Naive thymus-derived CD8-positive, alpha-beta T cell (primary cell): ENCODE data around the gene STK32C. TPM values are rescaled to one million over a fixed set of nuclear protein-coding genes. Genes with fewer than 3 reads are reported as not detected.
"Not testable (repeated sequence)": the region's sequence is repeated elsewhere in the genome, so short reads cannot be mapped to it uniquely, and the experiment has no call there.

Source experiments
- ATAC-seq, 2 donors: fragments of 150-1000 bp; cut with Tn5 transposase in 1 of 2; sonication (Bioruptor Pico), chemical (Tn5 transposase) in 1 of 2; 1 replicate in 1 of 2; 2 replicates in 1 of 2; pipeline ENCODE4 v1.10.0; 2021; ENCODE audit warnings: mild to moderate bottlenecking in 2 of 2, moderate library complexity in 2 of 2
- POLR2A ChIA-PET: fragments of 350-600 bp; sonication (Branson Sonifier 250); formaldehyde crosslinking; loops from one replicate; lab custom pipeline; 2021; ENCODE audit warnings: antibody characterized with exemption; lab: Charles Lee
- DNase-seq, 10 donors: peaks; one replicate each; pipeline versions ENCODE4 v3.0.0 to v3.0.0-alpha.2; 2020 to 2022
- H3K27ac Mint-ChIP-seq, 10 donors: one replicate each; pipeline ENCODE4 v1.8.0; 2020 to 2022; ENCODE audit warnings: mild to moderate bottlenecking in 10 of 10, mixed read lengths in 10 of 10, moderate library complexity in 4 of 10, inconsistent platforms in 1 of 10
- H3K27me3 Mint-ChIP-seq, 5 donors: one replicate each; pipeline ENCODE4 v1.8.0; 2021 to 2022; ENCODE audit warnings: mixed read lengths in 5 of 5
- H3K36me3 Mint-ChIP-seq, 3 donors: one replicate each; pipeline ENCODE4 v1.8.0; 2020 to 2022; ENCODE audit warnings: mixed read lengths in 3 of 3, mild to moderate bottlenecking in 2 of 3, inconsistent platforms in 1 of 3
- H3K4me1 Mint-ChIP-seq, 4 donors: one replicate each; pipeline ENCODE4 v1.8.0; 2021 to 2022; ENCODE audit warnings: mixed read lengths in 4 of 4
- H3K4me3 Mint-ChIP-seq, 10 donors: one replicate each; pipeline ENCODE4 v1.8.0; 2020 to 2022; ENCODE audit warnings: mild to moderate bottlenecking in 10 of 10, mixed read lengths in 10 of 10, moderate library complexity in 6 of 10, inconsistent platforms in 1 of 10
- H3K9me3 Mint-ChIP-seq, 9 donors: one replicate each; pipeline ENCODE4 v1.8.0; 2020 to 2022; ENCODE audit warnings: mixed read lengths in 9 of 9, mild to moderate bottlenecking in 3 of 9, inconsistent platforms in 1 of 9, moderate library complexity in 1 of 9
- polyA plus RNA-seq, 3 donors: library from polyadenylated mRNA; unstranded; fragments of 300-500 nt; fragmentation: Illumina TruSeq; gene quantifications; one replicate each; pipeline ENCODE4 v1.2.3, GENCODE V29; 2021
- total RNA-seq, 8 experiments: library from RNA in 2 of 8; stranded (reverse) in 2 of 8; gene quantifications; one replicate each; pipeline ENCODE4 v1.2.3 and lab custom pipeline; 2021 to 2026

Gene STK32C
- total and polyA plus RNA-seq, 5 experiments from 2014 or later: 5.5 to 11.2 (median 6.6) TPM

DNA sequence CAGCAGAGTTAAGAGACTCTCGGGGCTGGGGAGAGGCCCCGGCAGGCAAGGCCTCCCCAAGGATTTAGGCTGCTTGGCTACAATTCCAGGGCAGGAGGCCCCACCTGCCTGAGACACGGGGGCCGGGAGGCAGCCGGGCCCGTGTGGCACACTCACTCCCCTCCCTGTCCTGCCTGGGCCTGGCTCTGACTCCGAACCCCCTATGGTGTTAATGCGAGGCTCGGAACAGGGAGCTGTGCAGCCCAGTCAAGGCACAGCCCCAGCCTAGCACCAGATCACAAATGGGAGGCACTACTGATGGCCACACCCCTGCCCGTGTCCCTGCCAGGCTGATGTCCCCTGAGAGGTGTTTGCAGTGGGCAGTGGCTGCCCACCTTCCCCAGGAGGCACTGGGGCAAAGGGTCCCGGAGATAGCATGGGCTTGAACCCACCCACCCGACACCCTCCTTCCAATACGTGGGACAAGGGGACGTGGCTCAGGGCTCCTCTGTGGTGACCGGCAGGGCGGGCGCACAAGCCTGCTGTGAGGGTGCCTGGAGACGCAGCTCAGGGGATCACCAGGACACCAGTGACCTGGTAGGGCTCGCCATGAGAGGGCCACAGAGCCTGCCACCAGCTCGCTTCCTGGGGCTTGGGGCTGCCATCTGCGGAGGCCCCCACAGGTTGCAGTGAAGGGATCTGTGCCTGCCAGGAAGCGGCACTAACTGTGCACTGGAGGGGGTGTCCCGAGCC lies 84.0 kb downstream of the STK32C start:
- no peak for ATAC-seq
- H3K4me3 Mint-ChIP-seq: no peak overlapping the region

DNA sequence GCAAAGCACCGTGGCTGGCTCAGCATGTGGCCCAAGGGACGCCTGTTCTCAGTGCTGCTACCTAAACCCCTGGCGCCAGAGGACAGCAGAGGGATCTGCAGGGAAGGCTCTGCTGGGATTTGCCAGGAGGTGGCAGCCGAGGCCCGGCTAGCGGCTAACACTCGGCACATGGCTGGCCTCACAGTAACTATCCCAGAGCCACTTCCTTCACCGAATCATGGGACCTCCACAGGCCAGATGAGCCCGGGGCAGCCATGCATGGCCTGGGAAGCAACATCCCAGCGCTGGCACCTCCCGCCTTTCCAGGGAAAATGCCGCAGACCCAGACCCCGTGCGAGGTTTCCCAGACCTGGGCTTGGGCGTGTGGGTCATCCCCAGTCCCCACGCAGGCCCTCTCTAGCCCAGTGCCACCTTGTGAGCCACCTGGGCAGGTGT lies 84.6 kb downstream of the STK32C start:
- H3K27ac Mint-ChIP-seq: no peak overlapping the region
- POLR2A ChIA-PET: interaction anchor here (0.7 kb wide), 1 partner anchor 198 kb away, joined by 3 read pairs; no protein-coding TSS in a partner anchor
- peak; percentile 96 to 98 for ATAC-seq
- H3K9me3 Mint-ChIP-seq: peaks cover 0 to 7% (median 0%) of the 10 kb centered on the region in 9 donors
- no peak overlapping the region for H3K4me3 Mint-ChIP-seq
- H3K27me3 Mint-ChIP-seq: no peaks in the 10 kb centered on the region
- peak; percentile 41 to 80 (median 58) for DNase-seq
- H3K4me1 Mint-ChIP-seq: peaks cover 4 to 10% (median 6%) of the 10 kb centered on the region in 4 donors
- H3K36me3 Mint-ChIP-seq: peaks cover 0 to 12% (median 0%) of the 10 kb centered on the region in 3 donors

More for the DNA sequence above, 84.0 kb downstream of the STK32C start:
- H3K36me3 Mint-ChIP-seq: peaks cover 0 to 6% (median 0%) of the 10 kb centered on the region in 3 donors
- POLR2A ChIA-PET: interaction anchor here (0.7 kb wide), 1 partner anchor 198 kb away, joined by 3 read pairs; no protein-coding TSS in a partner anchor
- no peak overlapping the region for H3K27ac Mint-ChIP-seq
- DNase-seq: no peak
- H3K9me3 Mint-ChIP-seq: peaks cover 0 to 2% (median 0%) of the 10 kb centered on the region in 9 donors
- no peaks in the 10 kb centered on the region for H3K27me3 Mint-ChIP-seq
- peaks cover 4 to 10% (median 6%) of the 10 kb centered on the region in 4 donors for H3K4me1 Mint-ChIP-seq

DNA sequence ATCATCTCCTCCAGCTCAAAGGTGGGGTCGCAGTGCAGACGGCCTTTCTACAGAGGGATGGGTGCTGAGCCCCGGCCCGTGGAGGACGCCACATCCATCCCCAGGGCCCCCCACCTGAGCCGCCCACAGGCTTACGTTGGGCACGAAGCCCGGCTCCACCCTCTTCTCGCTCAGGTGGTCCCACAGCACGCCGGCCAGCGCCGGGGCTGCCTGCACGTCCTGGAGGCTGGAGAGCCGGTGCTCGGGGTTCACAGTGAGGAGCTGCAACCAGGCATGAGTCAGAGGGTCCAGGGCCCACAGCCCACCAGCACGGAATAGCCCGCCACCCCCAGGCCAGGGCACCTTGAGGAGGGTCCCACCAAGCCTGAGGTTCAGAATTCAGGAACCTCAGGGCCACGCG lies 85.0 kb downstream of the STK32C start:
- Mint-ChIP-seq H3K27me3 (no peaks in the 10 kb centered on the region), H3K36me3 (peaks cover 1 to 12% (median 1%) of the 10 kb centered on the region in 3 donors), H3K4me3 (no peak overlapping the region), H3K4me1 (peaks cover 4 to 10% (median 6%) of the 10 kb centered on the region in 4 donors), H3K9me3 (peaks cover 0 to 8% (median 0%) of the 10 kb centered on the region in 9 donors), H3K27ac (no peak overlapping the region)
- DNase-seq: no peak
- ATAC-seq: no peak
- POLR2A ChIA-PET: no interaction called here

DNA sequence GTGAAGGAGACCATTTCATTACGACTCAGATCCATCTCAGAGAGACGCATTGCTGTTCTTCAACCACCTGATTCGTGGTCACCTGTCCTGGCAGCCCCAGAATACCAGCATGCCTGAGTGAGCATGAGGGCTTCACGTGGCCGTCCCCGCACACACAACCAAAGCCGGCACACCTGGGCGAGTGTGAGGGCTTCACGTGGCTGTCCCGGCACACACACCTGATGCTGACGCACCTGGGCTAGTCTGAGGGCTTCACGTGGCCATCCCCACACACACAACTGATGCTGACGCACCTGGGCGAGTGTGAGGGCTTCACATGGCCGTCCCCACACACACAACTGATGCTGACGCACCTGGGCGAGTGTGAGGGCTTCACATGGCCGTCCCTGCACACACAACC lies 86.8 kb downstream of the STK32C start:
- ATAC-seq, H3K27ac Mint-ChIP-seq, H3K4me3 Mint-ChIP-seq, DNase-seq, POLR2A ChIA-PET, H3K27me3 Mint-ChIP-seq, H3K4me1 Mint-ChIP-seq: not testable (repeated sequence)
- Mint-ChIP-seq H3K36me3 (peaks cover 7 to 28% (median 9%) of the 10 kb centered on the region in 3 donors), H3K9me3 (peaks cover 0 to 19% (median 3%) of the 10 kb centered on the region in 9 donors)

DNA sequence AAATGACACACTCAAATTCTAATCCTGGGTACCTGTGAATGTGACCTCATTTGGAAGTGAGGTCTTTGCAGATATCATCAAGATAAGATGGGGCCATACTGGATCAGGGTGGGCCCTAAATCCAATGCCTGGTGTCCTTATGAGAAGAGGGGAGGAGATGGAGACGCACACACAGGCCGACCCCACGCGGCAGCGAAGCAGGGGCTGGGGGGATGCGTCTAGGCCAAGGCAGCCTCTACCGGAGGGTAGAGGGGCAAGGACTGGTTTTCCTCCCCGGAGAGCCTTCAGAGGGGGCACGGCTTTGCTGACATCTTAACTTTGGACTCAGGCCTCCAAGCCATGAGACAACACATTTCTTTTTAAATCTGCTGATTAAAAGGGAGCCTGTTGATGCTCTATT lies 87.7 kb downstream of the STK32C start:
- ATAC-seq: no peak
- Mint-ChIP-seq H3K4me3 (no peak overlapping the region), H3K27me3 (no peaks in the 10 kb centered on the region), H3K9me3 (peaks cover 2 to 28% (median 8%) of the 10 kb centered on the region in 9 donors), H3K4me1 (peaks cover 3 to 6% (median 4%) of the 10 kb centered on the region in 4 donors), H3K36me3 (peaks cover 12 to 37% (median 14%) of the 10 kb centered on the region in 3 donors), H3K27ac (no peak overlapping the region)
- DNase-seq: no peak
- POLR2A ChIA-PET: no interaction called here

DNA sequence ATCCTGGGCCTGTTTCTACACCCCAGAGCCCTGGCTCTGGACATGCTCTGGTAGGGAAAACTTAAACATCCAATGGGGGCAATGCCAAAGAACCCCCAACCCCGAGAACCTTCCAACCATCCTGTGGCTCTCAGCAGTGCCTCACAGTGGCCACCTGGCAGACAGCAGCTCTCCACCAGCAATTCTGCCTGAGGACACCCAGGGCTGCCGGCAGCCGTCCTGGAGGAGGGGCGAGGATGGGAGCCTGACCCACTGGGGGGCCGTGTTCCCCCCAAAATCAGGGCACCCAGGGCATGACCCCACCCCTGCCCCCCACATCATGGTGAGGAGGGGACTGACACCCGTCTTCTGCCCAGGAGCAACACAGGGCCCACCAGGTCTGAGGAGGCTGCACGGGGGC lies 88.3 kb downstream of the STK32C start:
- peaks cover 17 to 43% (median 18%) of the 10 kb centered on the region in 3 donors for H3K36me3 Mint-ChIP-seq
- H3K9me3 Mint-ChIP-seq: peaks cover 4 to 34% (median 14%) of the 10 kb centered on the region in 9 donors
- ATAC-seq: no peak
- H3K27me3 Mint-ChIP-seq: no peaks in the 10 kb centered on the region
- no peak overlapping the region for H3K27ac Mint-ChIP-seq
- DNase-seq: no peak
- H3K4me1 Mint-ChIP-seq: peaks cover 2 to 6% (median 3%) of the 10 kb centered on the region in 4 donors
- POLR2A ChIA-PET: no interaction called here
- no peak overlapping the region for H3K4me3 Mint-ChIP-seq

DNA sequence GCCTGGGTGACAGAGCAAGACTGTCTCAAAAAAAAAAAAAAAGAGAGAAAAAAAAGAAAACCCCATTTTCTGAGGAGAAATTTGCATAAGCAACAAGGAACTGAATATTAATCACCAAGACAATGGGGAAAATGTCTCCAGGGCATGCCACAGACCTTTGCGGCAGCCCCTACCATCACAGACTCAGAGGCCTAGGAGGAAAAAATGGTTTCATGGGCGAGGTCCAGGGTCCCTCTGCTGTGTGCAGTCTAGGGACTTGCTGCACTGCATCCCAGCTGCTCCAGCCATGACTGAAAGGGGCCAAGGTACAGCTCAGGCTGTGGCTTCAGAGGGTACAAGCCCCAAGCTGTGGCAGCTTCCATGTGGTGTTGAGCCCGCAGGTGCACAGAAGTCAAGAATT lies 91.3 kb downstream of the STK32C start:
- H3K27ac Mint-ChIP-seq, DNase-seq, H3K27me3 Mint-ChIP-seq, POLR2A ChIA-PET, H3K4me1 Mint-ChIP-seq, H3K4me3 Mint-ChIP-seq, ATAC-seq: not testable (repeated sequence)
- H3K9me3 Mint-ChIP-seq: peaks cover 5 to 57% (median 29%) of the 10 kb centered on the region in 9 donors
- H3K36me3 Mint-ChIP-seq: peaks cover 38 to 69% (median 39%) of the 10 kb centered on the region in 3 donors

DNA sequence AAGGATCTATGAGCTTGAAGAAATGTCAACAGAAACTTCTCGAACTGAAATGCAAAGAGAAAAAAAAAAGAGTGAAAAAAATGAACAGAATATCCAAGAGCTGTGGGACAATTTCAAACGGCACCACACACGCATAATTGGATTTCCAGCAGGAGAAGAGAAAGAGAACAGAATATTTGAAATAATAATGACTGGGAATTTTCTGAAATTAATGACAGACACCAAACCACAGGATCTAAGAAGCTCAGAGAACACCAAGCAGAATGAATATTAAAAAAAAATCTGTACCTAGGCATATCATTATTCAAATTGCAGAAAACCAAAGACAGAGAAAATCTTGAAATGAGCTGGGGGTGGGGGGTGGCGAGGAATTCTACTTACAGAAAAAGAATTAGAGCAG lies 93.8 kb downstream of the STK32C start:
- H3K27ac Mint-ChIP-seq: peak overlapping the region in 1 of 10 donors; percentile 84
- H3K4me1 Mint-ChIP-seq: peaks cover 0 to 3% (median 0%) of the 10 kb centered on the region in 4 donors
- DNase-seq (no peak), ATAC-seq (no peak)
- H3K36me3 Mint-ChIP-seq: peaks cover 38 to 64% (median 39%) of the 10 kb centered on the region in 3 donors
- H3K4me3 Mint-ChIP-seq: no peak overlapping the region
- H3K27me3 Mint-ChIP-seq: no peaks in the 10 kb centered on the region
- POLR2A ChIA-PET: no interaction called here
- peaks cover 5 to 57% (median 29%) of the 10 kb centered on the region in 9 donors for H3K9me3 Mint-ChIP-seq

DNA sequence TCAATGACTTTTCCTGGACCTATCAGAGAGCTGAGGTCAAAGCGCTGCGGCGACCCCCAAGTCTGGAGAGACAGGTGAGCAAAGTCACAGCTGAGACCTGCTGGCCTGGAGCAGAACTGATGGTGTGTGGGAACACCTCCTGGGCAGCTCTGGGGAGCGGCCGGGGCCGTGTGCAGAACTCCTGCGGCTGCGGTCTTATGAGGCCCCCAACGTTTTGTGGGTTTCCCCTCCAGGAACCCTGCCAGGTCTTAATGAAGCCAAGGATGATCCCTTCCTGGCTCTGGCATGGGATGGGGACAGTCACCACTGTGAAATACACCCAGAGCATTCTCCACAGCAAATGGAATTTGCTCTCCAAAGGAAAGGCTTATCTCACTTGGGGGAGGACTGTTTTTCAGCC lies 94.9 kb downstream of the STK32C start:
- H3K36me3 Mint-ChIP-seq: peaks cover 38 to 57% (median 38%) of the 10 kb centered on the region in 3 donors
- H3K27me3 Mint-ChIP-seq: no peaks in the 10 kb centered on the region
- POLR2A ChIA-PET: no interaction called here
- H3K4me1 Mint-ChIP-seq: peaks cover 0 to 3% (median 0%) of the 10 kb centered on the region in 4 donors
- no peak overlapping the region for H3K4me3 Mint-ChIP-seq
- DNase-seq: no peak
- H3K27ac Mint-ChIP-seq: no peak overlapping the region
- ATAC-seq: no peak
- peaks cover 5 to 56% (median 29%) of the 10 kb centered on the region in 9 donors for H3K9me3 Mint-ChIP-seq

DNA sequence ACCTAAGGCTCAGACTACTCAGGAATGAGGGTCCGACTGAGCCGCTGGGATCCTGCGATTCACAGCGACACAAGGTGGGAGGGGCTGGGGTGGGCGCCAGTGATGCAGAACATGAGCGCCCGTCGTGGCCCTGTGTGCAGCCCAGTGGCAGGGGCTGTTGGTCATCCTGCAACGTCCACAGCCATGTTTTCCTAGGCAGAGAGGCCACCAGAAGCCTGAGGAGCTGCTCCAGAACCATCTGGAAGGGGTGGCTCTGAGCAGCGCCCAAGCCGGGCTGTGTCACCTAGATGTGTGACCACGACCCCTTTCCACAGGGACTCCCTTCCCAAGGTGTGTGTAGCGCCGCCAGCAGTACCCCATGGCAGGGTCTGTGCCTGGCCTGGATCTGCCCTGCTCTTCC lies 96.5 kb downstream of the STK32C start:
- POLR2A ChIA-PET: no interaction called here
- no peak overlapping the region for H3K4me3 Mint-ChIP-seq
- DNase-seq (peak in 1 of 10 donors; percentile 2), ATAC-seq (no peak)
- no peaks in the 10 kb centered on the region for H3K27me3 Mint-ChIP-seq
- H3K9me3 Mint-ChIP-seq: peaks cover 5 to 41% (median 29%) of the 10 kb centered on the region in 9 donors
- H3K27ac Mint-ChIP-seq: no peak overlapping the region
- peaks cover 30 to 42% (median 32%) of the 10 kb centered on the region in 3 donors for H3K36me3 Mint-ChIP-seq
- peaks cover 0 to 3% (median 0%) of the 10 kb centered on the region in 4 donors for H3K4me1 Mint-ChIP-seq

DNA sequence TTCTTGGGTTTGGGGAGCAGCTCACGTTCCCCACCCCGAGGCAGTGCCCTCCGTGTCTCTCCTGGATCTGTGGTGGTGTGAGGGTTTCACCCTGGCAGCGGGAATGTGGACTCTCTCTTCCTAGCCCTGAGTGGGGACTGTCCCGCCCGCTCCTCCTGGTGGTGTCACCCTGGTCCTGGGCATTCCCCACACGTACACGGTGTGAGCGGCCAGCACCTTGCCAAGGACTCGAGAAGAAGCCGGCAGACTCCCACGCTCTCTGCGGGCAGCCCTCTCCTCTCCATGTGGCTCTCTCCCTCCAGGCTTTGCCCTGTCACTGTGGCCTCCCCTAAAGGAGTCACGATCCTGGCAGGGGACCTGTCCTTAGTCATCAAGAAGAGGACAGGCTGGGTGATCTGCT lies 97.0 kb downstream of the STK32C start:
- H3K4me1 Mint-ChIP-seq: peaks cover 0 to 3% (median 0%) of the 10 kb centered on the region in 4 donors
- no peak overlapping the region for H3K27ac Mint-ChIP-seq
- H3K27me3 Mint-ChIP-seq: no peaks in the 10 kb centered on the region
- POLR2A ChIA-PET: no interaction called here
- DNase-seq (no peak), ATAC-seq (no peak)
- peaks cover 5 to 36% (median 27%) of the 10 kb centered on the region in 9 donors for H3K9me3 Mint-ChIP-seq
- no peak overlapping the region for H3K4me3 Mint-ChIP-seq
- peaks cover 30 to 39% (median 32%) of the 10 kb centered on the region in 3 donors for H3K36me3 Mint-ChIP-seq

DNA sequence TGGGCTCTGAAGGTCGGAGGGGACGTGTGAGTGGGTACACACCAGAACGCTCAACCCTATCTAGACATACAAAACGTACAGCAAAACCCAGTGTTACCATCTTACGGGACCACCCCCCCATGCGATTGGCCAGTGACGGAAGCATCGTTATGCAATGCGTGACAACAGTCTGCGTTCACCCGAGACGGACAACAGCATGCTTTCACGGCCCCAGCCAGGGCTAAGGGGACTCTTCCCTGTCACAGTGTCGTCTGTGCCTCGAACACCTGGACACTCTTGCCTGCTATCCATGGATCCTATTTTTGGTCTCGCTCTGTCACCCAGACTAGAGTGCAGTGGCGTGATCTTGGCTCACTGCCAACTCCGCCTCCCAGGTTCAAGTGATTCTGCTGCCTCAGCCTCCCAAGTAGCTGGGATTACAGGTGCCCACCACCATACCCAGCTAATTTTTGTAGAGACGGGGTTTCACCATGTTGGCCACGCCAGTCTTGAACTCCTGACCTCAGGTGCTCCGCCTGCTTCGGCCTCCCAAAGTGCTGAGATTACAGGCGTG lies 97.7 kb downstream of the STK32C start:
- POLR2A ChIA-PET: no interaction called here
- H3K9me3 Mint-ChIP-seq: peaks cover 2 to 29% (median 20%) of the 10 kb centered on the region in 9 donors
- no peak overlapping the region for H3K4me3 Mint-ChIP-seq
- peaks cover 24 to 32% (median 26%) of the 10 kb centered on the region in 3 donors for H3K36me3 Mint-ChIP-seq
- no peaks in the 10 kb centered on the region for H3K27me3 Mint-ChIP-seq
- H3K4me1 Mint-ChIP-seq: peaks cover 0 to 3% (median 0%) of the 10 kb centered on the region in 4 donors
- DNase-seq (no peak), ATAC-seq (no peak)
- no peak overlapping the region for H3K27ac Mint-ChIP-seq

DNA sequence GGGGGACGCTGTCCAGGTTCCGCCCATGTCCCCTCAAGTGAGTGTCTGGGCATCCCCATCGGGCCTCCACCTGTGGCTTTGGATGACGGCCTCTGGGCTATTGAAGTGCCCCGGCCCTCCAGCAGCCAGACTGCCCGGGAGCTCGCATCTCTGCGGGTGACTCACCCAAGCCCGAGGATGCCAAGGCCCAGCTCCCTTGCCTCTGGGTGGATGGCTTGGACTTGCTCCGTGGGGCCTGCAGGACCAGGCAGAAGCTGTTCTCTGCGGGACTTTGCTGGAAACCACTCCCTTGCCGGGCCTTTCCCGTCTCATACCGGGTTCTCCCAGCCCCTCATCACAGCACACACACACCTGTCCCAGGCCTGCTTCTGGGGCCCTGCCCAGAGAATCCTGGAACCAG lies 98.6 kb downstream of the STK32C start:
- H3K4me3 Mint-ChIP-seq: no peak overlapping the region
- H3K27ac Mint-ChIP-seq: peak overlapping the region in 1 of 10 donors; percentile 73
- peaks cover under 1 to 20% (median 11%) of the 10 kb centered on the region in 9 donors for H3K9me3 Mint-ChIP-seq
- peaks cover 0 to 3% (median 0%) of the 10 kb centered on the region in 4 donors for H3K4me1 Mint-ChIP-seq
- POLR2A ChIA-PET: no interaction called here
- peak in 1 of 10 donors; percentile 2 for DNase-seq
- ATAC-seq: no peak
- H3K27me3 Mint-ChIP-seq: no peaks in the 10 kb centered on the region
- peaks cover 16 to 23% (median 18%) of the 10 kb centered on the region in 3 donors for H3K36me3 Mint-ChIP-seq
